Adrenal gland (tissue), 12 donors: ENCODE measurements around the gene ANKRD60. TPM values are rescaled to one million over a fixed set of nuclear protein-coding genes. Genes with fewer than 3 reads are reported as not detected.

ENCODE experiments used
- DNase-seq, 7 donors: peaks; one replicate each; pipeline ENCODE4 v3.0.0-alpha.2; 2019 to 2020
- H3K27ac ChIP-seq, 5 donors: fragments of 200-600 bp; sonication (generic) in 4 of 5; 1 replicate in 3 of 5; 2 replicates in 2 of 5; pipeline versions ENCODE4 v1.5.1 to v1.8.0; 2016 to 2020; ENCODE audit warnings: mild to moderate bottlenecking in 1 of 5
- H3K27me3 ChIP-seq: fragments of 200-600 bp; 2 replicates; pipeline ENCODE4 v1.8.0; 2021
- H3K36me3 ChIP-seq, 2 donors: fragments of 200-600 bp; replicated peaks in 1 of 2; 1 replicate in 1 of 2; 2 replicates in 1 of 2; pipeline versions ENCODE4 v1.5.1 to v1.8.0; 2018 to 2022
- H3K4me1 ChIP-seq, 2 donors: fragments of 200-600 bp; replicated peaks in 1 of 2; 1 replicate in 1 of 2; 2 replicates in 1 of 2; pipeline versions ENCODE4 v1.5.1 to v1.8.0; 2018 to 2021
- H3K4me3 ChIP-seq, 4 donors: fragments of 200-600 bp; sonication (generic) in 3 of 4; one replicate each; pipeline ENCODE4 v1.5.1; 2016 to 2018
- H3K9me3 ChIP-seq, 3 donors: fragments of 200-600 bp; sonication (generic) in 1 of 3; replicated peaks in 1 of 3; 1 replicate in 2 of 3; 2 replicates in 1 of 3; pipeline versions ENCODE4 v1.5.1 to v1.8.0; 2016 to 2021
- POLR2A ChIP-seq, 2 donors: fragments of 450-650 bp; IDR thresholded peaks; one replicate each; pipeline ENCODE4 v1.6.1; 2017; ENCODE audit warnings: antibody characterized with exemption in 2 of 2, mild to moderate bottlenecking in 2 of 2, moderate library complexity in 1 of 2
- WGBS, 4 donors: extraction: QIAGEN DNeasy Blood & Tissue Kit in 2 of 4; methylation state at CpG; one replicate each; pipeline versions ENCODE4 v1.1.5 to v1.1.7; 2013 to 2017; 5-methylcytosine and 5-hydroxymethylcytosine counted together
- intact Hi-C, 2 donors: fragments of 100-400 bp; cut with DNase I; formaldehyde crosslinking; loops; one replicate each; pipeline versions ENCODE4 v1.14.1 to v1.15.0; 2022 to 2023
- polyA plus RNA-seq, 3 donors: library from polyadenylated mRNA; stranded (reverse); fragments of 200-250 nt in 2 of 3; fragments of 350-450 nt in 1 of 3; fragmentation: Illumina TruSeq in 1 of 3; extraction: RNeasy Lipid Tissue Mini Kit (QIAGEN cat#74804) in 1 of 3; gene quantifications; one replicate each; pipeline ENCODE4 v1.2.3, GENCODE V29; 2013 to 2014
- total RNA-seq, 9 donors: library from RNA; depleted of rRNA in 4 of 9; stranded (reverse); fragments of >200 nt in 4 of 9; fragments of 120-200 nt in 1 of 9; fragmentation: NEBNext Ultra II Directional in 1 of 9; extraction: Animal tissue kit (Norgen Biotek cat#: 25700) in 1 of 9; gene quantifications; one replicate each; pipeline versions ENCODE4 v1.1.0 to v1.2.4, GENCODE V29; 2013 to 2023
- TF ChIP-seq, protein P1 (sequence below), 6 experiments: fragments of 450-650 bp in 4 of 6; fragments of 200-600 bp in 2 of 6; sonication (generic) in 1 of 6; IDR thresholded peaks; 1 replicate in 5 of 6; 2 replicates in 1 of 6; pipeline versions ENCODE4 v1.5.1 to v1.8.0; 2016 to 2021; ENCODE audit warnings: antibody characterized with exemption in 6 of 6, mild to moderate bottlenecking in 2 of 6, moderate library complexity in 1 of 6
- donor health status: healthy with polysubstance abuse.
- donor health status: Bipolar disorder and iron deficiency.
- donor health status: DM: yes; HTN: yes; CAD: no.
- donor health status: DM: no; HTN: no; CAD: no.
- donor health status: DM: no; HTN: no; CAD: no.
- donor health status: DM: yes; HTN: yes; CAD: no.

The ANKRD60 gene
- total and polyA plus RNA-seq, 12 donors = not detected

- H3K9me3 ChIP-seq = no peaks in the 10 kb centered on the region
- DNase-seq = peak in 1 of 7 donors; percentile 54
- H3K4me3 ChIP-seq = no peak overlapping the region
- no peaks in the 10 kb centered on the region for H3K27me3 ChIP-seq
- intact Hi-C loops = loop anchor here (5.0 to 10.0 kb wide), 4 partner anchors 210 to 610 kb away; no protein-coding TSS in a partner anchor
- peak overlapping the region in 1 of 5 donors; percentile 46 for H3K27ac ChIP-seq
- H3K36me3 ChIP-seq = peaks cover 0 to 4% of the 10 kb centered on the region in 2 donors
- 79 to 89% (median 85%) methylated on average over 5 of the region's 5 CpGs for WGBS, 4 donors
- peaks cover 6 to 10% of the 10 kb centered on the region in 2 donors for H3K4me1 ChIP-seq
- TF ChIP-seq, protein P1, sequence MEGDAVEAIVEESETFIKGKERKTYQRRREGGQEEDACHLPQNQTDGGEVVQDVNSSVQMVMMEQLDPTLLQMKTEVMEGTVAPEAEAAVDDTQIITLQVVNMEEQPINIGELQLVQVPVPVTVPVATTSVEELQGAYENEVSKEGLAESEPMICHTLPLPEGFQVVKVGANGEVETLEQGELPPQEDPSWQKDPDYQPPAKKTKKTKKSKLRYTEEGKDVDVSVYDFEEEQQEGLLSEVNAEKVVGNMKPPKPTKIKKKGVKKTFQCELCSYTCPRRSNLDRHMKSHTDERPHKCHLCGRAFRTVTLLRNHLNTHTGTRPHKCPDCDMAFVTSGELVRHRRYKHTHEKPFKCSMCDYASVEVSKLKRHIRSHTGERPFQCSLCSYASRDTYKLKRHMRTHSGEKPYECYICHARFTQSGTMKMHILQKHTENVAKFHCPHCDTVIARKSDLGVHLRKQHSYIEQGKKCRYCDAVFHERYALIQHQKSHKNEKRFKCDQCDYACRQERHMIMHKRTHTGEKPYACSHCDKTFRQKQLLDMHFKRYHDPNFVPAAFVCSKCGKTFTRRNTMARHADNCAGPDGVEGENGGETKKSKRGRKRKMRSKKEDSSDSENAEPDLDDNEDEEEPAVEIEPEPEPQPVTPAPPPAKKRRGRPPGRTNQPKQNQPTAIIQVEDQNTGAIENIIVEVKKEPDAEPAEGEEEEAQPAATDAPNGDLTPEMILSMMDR (IDR thresholded peaks at IDR 0.05) = no peak
- TF ChIP-seq POLR2A (IDR thresholded peaks at IDR 0.05) = no peak
Measured at GRCh38 chr20:58235010-58235409, 6.6 kb upstream of the ANKRD60 start.

DNA sequence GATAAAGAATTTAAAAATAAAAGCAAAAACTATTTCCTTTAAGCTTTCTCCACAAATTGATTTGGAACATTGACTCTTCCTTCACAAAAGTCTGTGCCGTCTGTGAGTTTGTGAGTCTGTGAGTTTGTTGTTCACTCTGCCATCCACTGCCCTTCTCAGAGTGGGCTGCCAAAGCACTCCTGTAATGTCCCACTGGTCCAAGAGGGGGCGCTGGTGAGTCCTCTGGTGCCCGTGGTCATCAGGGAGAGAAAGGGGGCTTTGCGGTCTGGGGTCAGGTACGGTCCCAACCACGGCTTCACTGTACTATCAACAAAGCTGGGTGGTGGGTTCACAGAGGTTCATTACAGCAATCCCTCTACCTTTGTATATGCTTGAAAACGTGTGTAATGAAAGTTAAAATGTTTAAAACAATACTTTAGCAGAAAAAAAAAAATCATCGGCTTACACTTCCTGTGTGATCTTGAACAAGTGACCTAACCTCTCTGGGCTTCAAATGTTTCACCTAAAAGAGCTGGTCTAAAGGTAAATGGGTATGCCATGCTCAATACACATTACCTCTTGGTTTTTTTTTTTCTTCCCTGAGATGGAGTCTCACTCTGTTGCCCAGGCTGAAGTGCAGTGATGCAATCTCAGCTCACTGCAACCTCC, 5.6 kb upstream of the ANKRD60 start:
- WGBS, 4 donors = 54 to 64% (median 58%) methylated on average over 8 of the region's 8 CpGs
- no peaks in the 10 kb centered on the region for H3K9me3 ChIP-seq
- intact Hi-C loops = loop anchor here (10.0 kb wide), 3 partner anchors 211 to 611 kb away; no protein-coding TSS in a partner anchor
- H3K27ac ChIP-seq = peak overlapping the region in 1 of 5 donors; percentile 46
- DNase-seq = peak in 2 of 7 donors; percentile 39 to 68
- TF ChIP-seq, protein P1 (IDR thresholded peaks at IDR 0.05) = peak; percentile 26 to 52 (median 45)
- TF ChIP-seq POLR2A (IDR thresholded peaks at IDR 0.05) = no peak
- peaks cover 6 to 10% of the 10 kb centered on the region in 2 donors for H3K4me1 ChIP-seq
- no peak overlapping the region for H3K4me3 ChIP-seq
- H3K36me3 ChIP-seq = peaks cover 0 to 4% of the 10 kb centered on the region in 2 donors
- no peaks in the 10 kb centered on the region for H3K27me3 ChIP-seq

DNA sequence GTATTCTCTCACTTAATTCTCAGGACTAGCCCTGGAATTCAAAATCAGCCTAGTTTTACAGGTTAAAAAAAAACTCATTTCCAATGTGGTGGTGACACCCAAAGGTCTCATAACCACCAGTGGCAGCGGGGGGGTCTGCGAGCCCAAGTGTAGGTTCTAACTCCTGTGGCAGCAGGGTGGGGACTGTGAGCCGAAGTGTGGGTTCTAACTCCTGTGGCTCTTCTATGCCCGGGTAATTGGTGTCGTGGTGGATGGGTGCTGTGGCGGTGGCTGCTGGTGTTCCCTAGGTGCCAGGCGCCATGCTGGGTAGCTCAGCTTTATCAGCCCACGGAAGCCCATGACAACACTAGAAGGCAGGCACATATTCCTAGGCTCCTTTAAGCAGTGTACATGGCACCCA, 4.9 kb upstream of the ANKRD60 start:
- Histone ChIP-seq H3K27ac (no peak overlapping the region), H3K27me3 (no peaks in the 10 kb centered on the region), H3K9me3 (no peaks in the 10 kb centered on the region), H3K36me3 (peaks cover 0 to 4% of the 10 kb centered on the region in 2 donors), H3K4me3 (no peak overlapping the region), H3K4me1 (peaks cover 6 to 9% of the 10 kb centered on the region in 2 donors)
- WGBS, 4 donors = 86 to 96% (median 92%) methylated on average over 7 to 8 of the region's 8 CpGs
- intact Hi-C loops = loop anchor here (10.0 kb wide), 3 partner anchors 211 to 611 kb away; no protein-coding TSS in a partner anchor
- peak in 1 of 7 donors; percentile 52 for DNase-seq
- TF ChIP-seq, protein P1 (IDR thresholded peaks at IDR 0.05) = no peak
- no peak for TF ChIP-seq POLR2A (IDR thresholded peaks at IDR 0.05)

- no peak for DNase-seq
- TF ChIP-seq, protein P1 (IDR thresholded peaks at IDR 0.05) = no peak
- TF ChIP-seq POLR2A (IDR thresholded peaks at IDR 0.05) = no peak
- no peak overlapping the region for H3K4me3 ChIP-seq
- H3K4me1 ChIP-seq = no peaks in the 10 kb centered on the region
- H3K9me3 ChIP-seq = no peaks in the 10 kb centered on the region
- H3K27me3 ChIP-seq = peaks cover 4% of the 10 kb centered on the region
- intact Hi-C loops = loop anchor here (10.0 kb wide), 3 partner anchors 213 to 613 kb away; no protein-coding TSS in a partner anchor
- peaks cover 0 to 4% of the 10 kb centered on the region in 2 donors for H3K36me3 ChIP-seq
- no peak overlapping the region for H3K27ac ChIP-seq
- WGBS, 4 donors = 64 to 79% (median 71%) methylated on average over 6 of the region's 6 CpGs
Measured at GRCh38 chr20:58231683-58232082, 3.2 kb upstream of the ANKRD60 start.
